H1 (cell line): Measurements from ENCODE around the gene HEXIM2. TPM values are rescaled to one million over a fixed set of nuclear protein-coding genes. Genes with fewer than 3 reads are reported as not detected.

Experiments
- ASH2L ChIP-seq: fragments of 200-600, 300-600 bp; sonication (generic); IDR thresholded peaks from one replicate; pipeline ENCODE4 v1.7.1; 2017; ENCODE audit warnings: low read length
- BRCA1 ChIP-seq: IDR thresholded peaks from 2 replicates; pipeline ENCODE4 v1.6.1; 2012; ENCODE audit warnings: low read depth, low read length, improper control_type of control experiment
- CHD1 ChIP-seq: IDR thresholded peaks from 2 replicates; pipeline ENCODE4 v1.6.1; 2012; ENCODE audit warnings: low read depth, low read length, improper control_type of control experiment
- CHD2 ChIP-seq: IDR thresholded peaks from 2 replicates; pipeline ENCODE4 v1.6.1; 2012; ENCODE audit warnings: low read length, improper control_type of control experiment
- CTBP2 ChIP-seq: IDR thresholded peaks from 2 replicates; pipeline ENCODE4 v1.7.0; 2011; ENCODE audit warnings: borderline replicate concordance, mild to moderate bottlenecking, moderate library complexity, mixed read lengths, low read length; ENCODE audit not compliant: insufficient read depth, insufficient read length
- EGR1 ChIP-seq: IDR thresholded peaks from 2 replicates; pipeline ENCODE4 v1.6.1; 2011; ENCODE audit warnings: low read depth, low read length, borderline replicate concordance
- EP300 ChIP-seq, 2 experiments: IDR thresholded peaks; 1 replicate in 1 of 2; 2 replicates in 1 of 2; pipeline ENCODE4 v1.6.1; 2011 to 2012; ENCODE audit warnings: low read depth in 2 of 2, low read length in 2 of 2, mild to moderate bottlenecking in 2 of 2, borderline replicate concordance in 1 of 2, inconsistent platforms in 1 of 2, moderate library complexity in 1 of 2
- FOSL1 ChIP-seq: IDR thresholded peaks from 2 replicates; pipeline ENCODE4 v1.6.1; 2011; ENCODE audit warnings: mild to moderate bottlenecking, low read depth, low read length, moderate library complexity; ENCODE audit not compliant: insufficient read depth
- GTF2F1 ChIP-seq: IDR thresholded peaks from 2 replicates; pipeline ENCODE4 v1.6.1; 2012; ENCODE audit warnings: low read depth, low read length, improper control_type of control experiment, borderline replicate concordance
- JUND ChIP-seq: IDR thresholded peaks from 2 replicates; pipeline ENCODE4 v1.6.1; 2011; ENCODE audit warnings: mild to moderate bottlenecking, improper control_type of control experiment, low read length
- POLR2A ChIP-seq, 2 experiments: IDR thresholded peaks; 1 replicate in 1 of 2; 2 replicates in 1 of 2; pipeline ENCODE4 v1.6.1; 2011; ENCODE audit warnings: low read depth in 2 of 2, low read length in 2 of 2, mild to moderate bottlenecking in 2 of 2; ENCODE audit errors: control extremely low read depth in 1 of 2
- POU5F1 ChIP-seq: IDR thresholded peaks from 2 replicates; pipeline ENCODE4 v1.6.1; 2011; ENCODE audit warnings: low read depth, mild to moderate bottlenecking, low read length, moderate library complexity
- RXRA ChIP-seq: IDR thresholded peaks from 2 replicates; pipeline ENCODE4 v1.6.1; 2011; ENCODE audit warnings: low read depth, mild to moderate bottlenecking, low read length, moderate library complexity; ENCODE audit not compliant: insufficient read depth
- SIX5 ChIP-seq: IDR thresholded peaks from 2 replicates; pipeline ENCODE4 v1.6.1; 2011; ENCODE audit warnings: mild to moderate bottlenecking, low read depth, low read length
- SP1 ChIP-seq: IDR thresholded peaks from 2 replicates; pipeline ENCODE4 v1.6.1; 2011; ENCODE audit warnings: low read depth, low read length
- SUZ12 ChIP-seq: fragments of 200-600 bp; sonication (generic); IDR thresholded peaks from 2 replicates; pipeline ENCODE4 v1.6.1; 2012; ENCODE audit warnings: mild to moderate bottlenecking, inconsistent platforms, low read length, moderate library complexity, mixed read lengths
- TAF7 ChIP-seq: optimal IDR thresholded peaks from 2 replicates; pipeline ENCODE3; 2011; ENCODE audit warnings: low read depth, mild to moderate bottlenecking, inconsistent platforms, low read length, moderate library complexity, borderline replicate concordance
- TBP ChIP-seq: IDR thresholded peaks from 2 replicates; pipeline ENCODE4 v1.6.1; 2011; ENCODE audit warnings: low read depth, low read length, improper control_type of control experiment
- TCF12 ChIP-seq: IDR thresholded peaks from 2 replicates; pipeline ENCODE4 v1.6.1; 2011; ENCODE audit warnings: low read depth, mild to moderate bottlenecking, low read length
- ZNF274 ChIP-seq: IDR thresholded peaks from 2 replicates; pipeline ENCODE4 v1.7.0; 2012; ENCODE audit warnings: low read length, borderline replicate concordance; ENCODE audit errors: extremely low read depth
- polyA plus RNA-seq, 7 experiments: library from polyadenylated mRNA; depleted of rRNA in 3 of 7; stranded (reverse) in 5 of 7; unstranded in 2 of 7; fragments of >200 nt in 5 of 7; fragments of 200-250 nt in 2 of 7; gene quantifications; 1 replicate in 5 of 7; 2 replicates in 1 of 7; 4 replicates in 1 of 7; pipeline versions ENCODE4 v1.2.1 to v1.2.3, GENCODE V29; 2011 to 2013; ENCODE audit warnings: missing spikeins in 2 of 7, mixed read lengths in 2 of 7
- total RNA-seq: library from RNA; stranded (reverse); fragmentation: NEBNext Ultra II Directional; extraction: Animal tissue kit (Norgen Biotek cat#: 25700); gene quantifications from 2 replicates; pipeline ENCODE4 v1.2.1, GENCODE V29; 2021
- TF ChIP-seq, protein P1 (sequence below): IDR thresholded peaks from 2 replicates; pipeline ENCODE4 v1.6.1; 2012; ENCODE audit warnings: inconsistent platforms
- TF ChIP-seq, protein P2 (sequence below): IDR thresholded peaks from 2 replicates; pipeline ENCODE4 v1.6.1; 2011; ENCODE audit warnings: low read depth, mild to moderate bottlenecking, low read length; ENCODE audit not compliant: insufficient read depth
- TF ChIP-seq, protein P3 (sequence below): IDR thresholded peaks from 2 replicates; pipeline ENCODE4 v1.6.1; 2011; ENCODE audit warnings: low read length, improper control_type of control experiment

Gene HEXIM2
- total and polyA plus RNA-seq, 2 of the 8 experiments (the other 6 are each of a cell fraction or from before 2014, with no cell fraction given): 7.5 to 13.2 TPM

DNA sequence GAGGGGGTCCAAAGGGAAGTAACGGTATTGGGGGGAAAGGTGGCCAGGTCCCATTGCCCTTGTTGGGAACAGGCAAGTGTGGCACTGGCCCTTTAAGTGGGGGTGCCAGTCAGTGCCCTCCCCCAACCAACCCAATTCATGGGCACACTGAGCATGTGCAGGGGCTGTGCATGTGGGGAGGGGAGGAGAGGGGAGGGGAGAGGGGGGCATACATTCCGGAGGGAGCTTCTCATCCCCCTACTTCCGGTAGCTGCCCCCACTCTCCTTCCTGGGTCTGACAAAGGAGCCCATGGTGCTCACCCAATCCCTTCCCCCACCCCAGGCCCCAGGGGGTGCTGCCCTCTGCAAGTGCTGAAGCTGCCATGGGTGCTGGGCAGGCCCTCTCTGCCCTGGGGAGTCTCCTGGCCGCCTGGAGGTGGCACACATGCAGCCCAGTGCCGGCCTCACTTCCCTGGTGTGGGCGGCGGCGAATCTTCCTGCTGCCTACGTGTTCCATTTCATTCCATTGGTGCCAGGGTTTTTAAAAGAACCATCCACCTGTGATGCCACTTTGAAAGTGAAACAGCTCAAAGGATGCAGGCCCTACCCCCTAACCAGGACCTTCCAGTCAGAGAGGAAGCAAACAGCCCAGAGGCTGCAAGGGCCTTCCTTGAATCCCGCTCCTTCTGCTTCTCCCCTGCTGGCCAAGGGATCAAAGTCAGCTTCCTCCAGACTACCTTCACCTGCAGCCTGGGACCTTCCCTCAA, 11.0 kb downstream of the HEXIM2 start (continued):
- no peak for TF ChIP-seq POLR2A (IDR thresholded peaks at IDR 0.05; ENCODE audit: control extremely low read depth in 1 of 2, low read depth in 2 of 2, low read length in 2 of 2)
- no peak for TF ChIP-seq TAF7
- TF ChIP-seq RXRA: no peak
- TF ChIP-seq, protein P1, sequence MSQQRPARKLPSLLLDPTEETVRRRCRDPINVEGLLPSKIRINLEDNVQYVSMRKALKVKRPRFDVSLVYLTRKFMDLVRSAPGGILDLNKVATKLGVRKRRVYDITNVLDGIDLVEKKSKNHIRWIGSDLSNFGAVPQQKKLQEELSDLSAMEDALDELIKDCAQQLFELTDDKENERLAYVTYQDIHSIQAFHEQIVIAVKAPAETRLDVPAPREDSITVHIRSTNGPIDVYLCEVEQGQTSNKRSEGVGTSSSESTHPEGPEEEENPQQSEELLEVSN: no peak
- TF ChIP-seq SUZ12: no peak
- no peak for TF ChIP-seq SIX5
- TF ChIP-seq SP1: 0 out of 2 replicates have a peak, but pooled peaks have one; percentile 11
- TF ChIP-seq EGR1: no peak
- TF ChIP-seq CTBP2: no peak
- TF ChIP-seq TCF12: no peak
- TF ChIP-seq EP300 (IDR thresholded peaks at IDR 0.05; ENCODE audit: borderline replicate concordance in 1 of 2, low read depth in 2 of 2, low read length in 2 of 2): no peak
- no peak for TF ChIP-seq GTF2F1
- TF ChIP-seq, protein P2, sequence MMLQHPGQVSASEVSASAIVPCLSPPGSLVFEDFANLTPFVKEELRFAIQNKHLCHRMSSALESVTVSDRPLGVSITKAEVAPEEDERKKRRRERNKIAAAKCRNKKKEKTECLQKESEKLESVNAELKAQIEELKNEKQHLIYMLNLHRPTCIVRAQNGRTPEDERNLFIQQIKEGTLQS: no peak
- TF ChIP-seq CHD1: no peak
- no peak for TF ChIP-seq TBP
- no peak for TF ChIP-seq BRCA1
- TF ChIP-seq FOSL1: no peak
- TF ChIP-seq JUND: no peak
- no peak for TF ChIP-seq CHD2
- TF ChIP-seq, protein P3, sequence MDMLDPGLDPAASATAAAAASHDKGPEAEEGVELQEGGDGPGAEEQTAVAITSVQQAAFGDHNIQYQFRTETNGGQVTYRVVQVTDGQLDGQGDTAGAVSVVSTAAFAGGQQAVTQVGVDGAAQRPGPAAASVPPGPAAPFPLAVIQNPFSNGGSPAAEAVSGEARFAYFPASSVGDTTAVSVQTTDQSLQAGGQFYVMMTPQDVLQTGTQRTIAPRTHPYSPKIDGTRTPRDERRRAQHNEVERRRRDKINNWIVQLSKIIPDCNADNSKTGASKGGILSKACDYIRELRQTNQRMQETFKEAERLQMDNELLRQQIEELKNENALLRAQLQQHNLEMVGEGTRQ: no peak
- peak; percentile 58 for TF ChIP-seq ASH2L
- TF ChIP-seq ZNF274: no peak
- no peak for TF ChIP-seq POU5F1
